HG03280 (cell line): Measurements from ENCODE around the gene TJP1.
"Not testable (repeated sequence)": the region's sequence is repeated elsewhere in the genome, so short reads cannot be mapped to it uniquely, and the experiment has no call there.

ENCODE experiments used
- ATAC-seq: cut with Tn5 transposase; IDR thresholded peaks from one replicate; pipeline ENCODE4 v1.9.1; 2021; ENCODE audit warnings: mild to moderate bottlenecking, moderate library complexity; ENCODE audit not compliant: unreplicated experiment

The TJP1 gene

GRCh38 chr15:29670266-29670665 lies 152.0 kb downstream of the TJP1 start:
- no peak for ATAC-seq

GRCh38 chr15:29669823-29670222 lies 152.4 kb downstream of the TJP1 start:
- ATAC-seq, result no peak

- ATAC-seq, result peak; percentile 50
These were observed 154.1 kb downstream of the TJP1 start for GRCh38 chr15:29668120-29668602.

GRCh38 chr15:29666241-29666640 lies 156.0 kb downstream of the TJP1 start:
- ATAC-seq, result no peak

GRCh38 chr15:29665444-29666003 lies 156.7 kb downstream of the TJP1 start:
- ATAC-seq, result no peak

GRCh38 chr15:29664406-29664805 lies 157.9 kb downstream of the TJP1 start:
- no peak for ATAC-seq

GRCh38 chr15:29657476-29657817 lies 164.8 kb downstream of the TJP1 start:
- not testable (repeated sequence) for ATAC-seq

- no peak for ATAC-seq
These were observed 165.4 kb downstream of the TJP1 start for GRCh38 chr15:29656636-29657475.

GRCh38 chr15:29652595-29652994 lies 169.7 kb downstream of the TJP1 start:
- ATAC-seq, result no peak

- no peak for ATAC-seq
These were observed 170.6 kb downstream of the TJP1 start for GRCh38 chr15:29651476-29652233.
